HG02981 (cell line): ENCODE data around the gene LMNTD1.

ENCODE experiments used
- ATAC-seq: cut with Tn5 transposase; IDR thresholded peaks from one replicate; pipeline ENCODE4 v1.9.1; 2021; ENCODE audit warnings: mild to moderate bottlenecking, moderate library complexity; ENCODE audit not compliant: unreplicated experiment

Gene LMNTD1

DNA sequence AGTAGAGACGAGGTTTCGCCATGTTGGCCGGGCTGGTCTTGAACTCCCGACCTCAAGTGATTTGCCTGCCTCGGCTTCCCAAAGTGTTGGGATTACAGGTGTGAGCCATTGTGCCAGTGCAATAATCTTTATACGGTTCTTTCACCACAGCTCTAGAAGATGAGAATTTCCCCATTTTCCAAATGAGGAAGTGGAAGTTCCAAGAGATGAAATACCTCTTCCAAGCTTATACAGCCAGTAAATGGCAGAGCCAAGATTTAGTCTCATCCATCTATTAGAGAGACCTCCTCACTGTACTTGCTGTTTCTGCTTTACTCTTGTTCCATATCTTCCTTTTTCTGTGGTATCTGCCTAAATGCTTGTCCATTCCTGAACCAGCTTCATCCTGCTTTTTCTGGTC, 3.1 kb upstream of the LMNTD1 start:
- ATAC-seq = no peak

DNA sequence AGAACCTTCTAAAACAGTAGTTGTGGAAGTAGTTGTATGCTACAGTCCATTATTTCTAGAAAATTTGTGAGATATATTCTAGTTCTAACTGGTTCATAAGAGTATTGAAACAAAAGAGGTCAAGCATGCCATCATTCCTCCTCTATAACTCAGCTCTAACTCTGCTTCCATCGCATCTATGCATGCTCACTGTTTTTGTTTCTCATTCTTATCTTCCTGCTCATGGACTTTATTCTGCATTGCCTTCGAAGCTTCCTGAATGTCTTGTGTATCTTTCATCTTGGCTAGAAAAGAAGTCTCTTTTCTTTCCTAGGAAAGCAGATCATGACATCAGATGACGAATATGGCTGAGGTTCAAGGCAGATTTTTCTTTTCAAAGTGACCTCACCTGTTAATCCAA, 402 bp downstream of the LMNTD1 start:
- no peak for ATAC-seq

DNA sequence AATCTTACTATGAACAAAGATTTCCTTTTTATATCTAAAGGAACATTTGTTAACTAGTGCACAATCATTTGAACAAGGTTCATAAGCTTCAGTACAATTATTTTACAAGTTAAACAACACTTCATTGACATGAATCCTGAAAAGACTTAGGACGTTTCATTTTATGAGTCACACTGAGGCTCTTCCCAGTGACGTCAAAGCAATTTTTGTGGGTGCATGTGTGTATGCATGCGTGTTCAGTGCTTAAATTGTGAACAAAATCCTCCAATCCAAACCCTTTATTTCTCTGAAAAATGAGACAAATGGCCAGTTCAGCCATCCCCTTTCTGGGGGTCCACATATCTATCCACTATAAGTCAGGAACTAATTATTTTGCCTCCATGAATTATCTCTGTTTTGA, 2.9 kb downstream of the LMNTD1 start:
- ATAC-seq = no peak

DNA sequence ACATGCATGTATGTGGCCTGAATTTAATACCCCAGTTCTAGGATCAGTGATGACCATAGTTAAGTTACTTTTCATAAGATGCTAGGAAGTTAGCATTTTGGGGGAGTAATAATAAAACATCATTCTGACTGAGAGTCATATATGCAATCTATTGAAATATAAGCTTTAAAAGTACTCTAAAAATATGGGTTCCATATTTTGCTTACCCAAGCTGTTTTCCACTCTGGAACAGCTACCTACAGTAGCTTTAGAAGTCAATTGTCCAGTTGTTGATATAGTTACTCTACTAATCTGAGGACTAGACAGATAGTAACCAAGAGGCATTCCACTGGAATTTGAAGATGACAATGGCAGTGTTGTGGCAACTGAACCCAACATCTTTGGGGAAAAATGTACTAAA, 4.0 kb downstream of the LMNTD1 start:
- no peak for ATAC-seq

DNA sequence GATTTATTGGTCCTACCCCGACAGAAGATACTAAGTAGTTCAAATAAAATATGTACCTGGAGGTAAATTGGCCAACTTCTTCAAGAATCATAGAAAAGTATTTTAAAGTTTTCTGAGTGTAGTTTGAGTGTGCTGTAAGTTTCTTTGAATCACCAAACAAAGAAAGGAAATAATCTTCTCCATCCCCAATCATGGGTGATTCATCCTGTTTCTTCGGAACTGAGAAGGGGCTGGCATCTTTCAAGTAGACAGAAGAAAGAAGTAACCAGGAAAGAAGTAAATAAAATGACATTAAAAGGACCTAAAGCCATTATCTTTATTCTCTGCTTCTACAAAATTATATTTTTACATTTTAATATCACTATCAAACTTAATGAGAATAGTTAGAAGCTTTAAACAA, 6.8 kb downstream of the LMNTD1 start:
- no peak for ATAC-seq

DNA sequence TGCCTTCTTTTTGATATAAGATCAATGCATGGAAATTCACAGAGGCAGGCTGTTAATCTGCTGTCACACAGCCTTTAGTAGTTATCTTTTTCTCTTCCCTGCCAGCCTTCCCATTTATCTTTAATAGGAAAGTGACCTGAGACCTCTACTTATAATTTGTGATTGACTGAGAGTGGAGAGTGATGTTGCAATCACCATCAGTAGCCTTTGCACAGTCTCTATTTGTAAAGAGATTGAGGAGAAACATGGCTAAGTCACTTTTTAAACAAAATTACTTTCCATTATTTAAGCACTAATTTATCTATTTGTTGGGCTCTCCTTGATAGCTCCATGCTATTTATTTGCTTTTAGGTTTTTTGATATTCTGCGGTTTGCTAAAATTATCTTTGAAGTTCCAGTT, 19.9 kb downstream of the LMNTD1 start:
- no peak for ATAC-seq

DNA sequence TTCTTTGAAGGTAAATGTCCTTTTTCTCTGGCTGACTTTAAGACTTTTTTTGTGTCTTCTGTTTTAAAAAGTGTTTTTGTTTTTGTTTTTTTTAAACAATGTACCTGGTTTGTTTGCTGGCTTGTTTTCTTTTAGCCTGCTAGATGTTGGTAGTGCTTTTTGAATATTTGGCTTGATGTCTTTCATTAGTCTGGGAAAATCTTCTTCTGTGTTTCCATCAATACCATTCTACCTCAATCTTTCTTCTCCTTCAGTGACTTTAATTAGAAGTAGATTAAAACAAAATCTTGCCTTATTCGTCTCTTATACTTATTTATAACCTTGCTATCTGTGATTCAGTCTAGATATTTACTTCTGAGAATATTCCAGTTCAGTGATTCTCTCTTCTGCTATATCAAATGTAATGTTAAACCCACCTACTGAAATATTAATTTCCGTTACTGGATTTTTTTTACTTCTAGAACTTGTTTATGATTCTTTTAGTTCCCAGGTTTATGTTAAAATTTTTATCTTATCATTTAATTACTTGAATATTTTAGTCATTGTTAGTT, 21.5 kb downstream of the LMNTD1 start:
- no peak for ATAC-seq

DNA sequence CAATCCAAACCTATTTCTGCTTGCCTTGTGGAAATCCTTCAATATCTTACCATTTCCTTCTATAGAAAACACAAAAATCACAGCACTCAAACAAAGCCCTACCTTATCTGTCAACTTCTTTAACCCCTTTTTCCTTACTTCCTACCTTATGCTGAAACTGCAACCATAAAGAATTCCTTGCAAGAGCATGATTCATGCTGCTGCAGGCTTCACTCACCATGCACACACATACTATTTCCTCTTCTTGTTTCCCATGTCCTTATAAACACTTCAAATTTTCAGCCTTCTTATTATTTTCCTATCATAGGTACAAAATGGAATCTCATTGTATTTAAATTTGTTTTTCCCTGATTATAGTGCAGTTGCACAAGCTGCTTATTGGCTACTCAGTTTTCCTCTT, 23.3 kb downstream of the LMNTD1 start:
- ATAC-seq = no peak

DNA sequence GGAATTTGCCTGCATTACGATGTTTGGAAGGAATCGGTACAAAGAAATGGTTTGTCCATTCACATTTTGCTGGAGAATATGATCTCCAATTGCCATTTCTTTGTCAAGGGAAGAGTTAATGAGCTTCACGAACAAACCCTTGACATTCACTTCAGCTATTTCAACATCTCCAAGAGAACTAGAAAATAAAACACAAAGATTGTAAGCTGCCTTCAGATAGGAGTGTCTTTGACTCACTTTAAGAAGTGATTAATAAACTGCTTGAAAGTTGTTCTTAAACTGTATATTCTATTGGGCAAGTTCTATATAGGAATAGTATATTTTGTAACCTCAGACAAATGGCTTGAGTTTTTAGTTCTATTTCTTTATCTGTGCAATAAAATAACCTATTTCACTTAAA, 26.3 kb downstream of the LMNTD1 start:
- ATAC-seq = no peak

DNA sequence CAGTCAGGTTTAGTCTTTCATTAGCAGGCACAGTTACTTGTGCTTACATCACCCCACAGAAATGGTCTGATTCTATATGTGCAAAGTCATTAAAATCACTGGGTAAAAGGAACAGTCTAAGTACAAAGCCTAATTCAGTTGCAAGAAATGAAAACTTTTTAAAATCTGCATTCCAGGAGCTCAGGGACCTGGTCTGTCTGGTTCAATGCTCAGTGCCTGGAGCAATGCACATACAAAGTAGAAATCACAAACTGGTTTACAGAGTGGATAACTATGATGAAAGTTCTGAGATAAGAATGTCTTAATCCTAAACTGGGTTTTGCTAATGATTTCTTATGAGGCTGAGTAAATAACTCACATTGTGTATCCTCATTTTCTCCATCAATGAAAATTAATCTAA, 28.7 kb downstream of the LMNTD1 start:
- no peak for ATAC-seq

DNA sequence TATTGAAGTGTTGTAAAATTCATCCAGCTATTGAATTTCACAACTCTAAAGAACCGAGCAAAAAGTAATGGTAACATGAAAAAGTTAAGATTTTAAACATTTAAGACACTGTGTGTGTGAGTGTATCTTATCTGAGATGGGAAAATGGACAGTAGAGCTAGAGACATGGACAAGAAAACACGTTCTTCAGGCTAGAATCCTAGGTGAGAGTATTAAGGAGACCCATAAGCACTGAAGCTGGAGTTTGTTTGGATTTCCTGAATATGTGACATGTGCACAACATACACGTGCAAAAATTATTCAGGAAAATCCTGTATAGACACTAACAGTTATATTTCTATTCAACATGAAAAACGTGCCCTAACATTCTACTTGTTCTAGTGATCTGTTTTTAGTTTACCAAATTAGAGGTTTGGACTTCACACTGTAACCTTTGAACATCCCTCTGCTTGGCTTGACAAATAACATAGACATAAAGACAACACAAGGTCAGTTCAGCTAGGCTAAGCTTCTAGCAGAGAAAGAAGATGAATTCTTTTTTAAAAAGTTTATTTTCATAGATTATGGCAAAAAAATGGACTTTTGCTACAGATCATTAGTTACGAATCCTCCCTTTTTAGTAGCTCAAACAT, 31.3 kb downstream of the LMNTD1 start:
- no peak for ATAC-seq

DNA sequence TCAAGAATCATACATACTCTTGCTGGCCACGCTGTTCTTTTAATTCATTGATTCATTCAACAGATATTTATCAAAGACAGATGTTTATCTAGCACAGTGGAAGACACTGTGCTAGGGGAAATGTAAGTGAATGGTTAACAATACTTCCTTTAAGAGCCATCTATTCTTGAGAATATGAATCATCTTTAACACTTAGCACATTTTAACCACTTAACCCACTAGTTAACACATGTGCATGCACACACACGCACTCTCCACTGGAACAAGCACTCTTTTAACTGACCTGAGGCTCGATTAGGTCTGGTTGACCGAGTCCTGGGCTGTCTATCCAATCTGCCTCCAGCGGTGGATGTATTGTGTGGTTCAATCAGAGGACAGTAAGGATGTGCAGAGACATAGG, 34.6 kb downstream of the LMNTD1 start:
- ATAC-seq = peak; percentile 98

DNA sequence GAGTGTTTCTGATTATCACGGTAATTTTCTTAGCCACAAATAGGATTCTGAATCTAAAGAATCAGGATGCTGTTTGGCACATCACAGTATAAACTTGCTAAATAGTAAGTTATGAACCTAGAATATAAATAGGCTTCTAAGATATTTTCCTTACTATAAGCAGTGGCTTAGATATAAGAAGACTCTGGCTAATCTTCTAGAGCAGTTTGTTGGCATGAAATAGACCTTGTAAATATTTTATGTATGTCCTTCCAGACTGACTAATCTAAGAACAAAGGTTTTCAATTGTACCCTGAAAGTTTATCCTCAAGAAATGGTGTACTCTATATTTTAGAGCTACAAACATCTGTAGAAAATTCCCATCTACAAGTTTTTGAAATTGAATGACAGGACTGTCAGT, 48.3 kb downstream of the LMNTD1 start:
- no peak for ATAC-seq

DNA sequence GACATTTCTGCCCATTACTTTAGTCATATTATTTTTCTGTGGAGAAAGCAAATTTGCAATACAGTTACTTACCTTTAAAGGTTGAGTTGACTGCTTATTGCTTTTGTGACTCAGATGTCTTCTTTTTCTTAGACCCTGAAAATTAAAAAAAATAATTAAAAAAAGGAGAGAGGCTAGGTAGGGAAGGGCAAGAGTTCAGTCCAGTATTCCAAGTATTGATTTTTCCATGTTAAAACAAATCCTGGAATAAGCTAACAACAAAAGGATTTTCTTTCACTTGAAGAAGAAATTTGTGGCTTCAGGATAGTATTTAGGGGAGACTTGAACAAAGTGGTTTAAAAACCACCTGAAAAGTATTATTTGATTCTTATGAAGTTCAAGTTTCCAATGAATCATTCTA, 49.4 kb downstream of the LMNTD1 start:
- no peak for ATAC-seq

DNA sequence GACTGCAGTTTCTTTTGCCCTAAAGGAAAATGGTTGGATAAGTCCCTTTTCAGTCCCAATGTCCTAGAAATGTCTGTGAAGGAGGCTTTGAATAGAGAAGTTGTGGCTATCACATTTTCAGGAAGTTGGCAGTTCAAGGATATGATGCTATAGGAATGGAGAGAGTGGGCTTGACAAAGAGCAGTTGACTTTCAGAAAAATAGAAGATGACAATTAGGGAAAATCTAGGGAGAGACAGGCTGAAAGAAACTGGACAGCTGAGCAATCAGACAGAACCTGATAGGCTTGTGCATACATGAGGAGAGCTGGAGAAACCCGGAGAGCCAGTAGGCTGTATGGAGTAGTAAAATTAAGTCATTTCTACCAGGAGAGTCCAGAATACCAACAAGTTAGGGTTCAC, 50.5 kb downstream of the LMNTD1 start:
- ATAC-seq = no peak

DNA sequence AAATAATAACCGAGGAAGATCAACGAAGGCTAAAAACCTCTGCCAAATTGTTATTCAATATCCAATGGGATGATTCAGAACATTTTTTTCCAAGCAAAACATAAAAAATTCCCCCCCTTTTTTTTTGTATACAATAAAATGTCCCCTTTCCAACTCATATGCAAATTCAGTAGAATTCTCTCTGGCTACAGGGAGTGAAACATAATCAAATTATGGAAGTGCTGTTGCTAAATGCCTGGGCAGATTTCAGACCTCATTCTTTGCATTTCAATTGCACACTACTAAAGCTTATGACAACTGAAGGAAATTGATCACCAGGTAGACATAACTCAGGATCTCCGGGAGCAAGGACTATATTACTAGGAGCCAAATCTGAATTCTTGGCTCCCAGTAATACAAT, 51.0 kb downstream of the LMNTD1 start:
- ATAC-seq = no peak

DNA sequence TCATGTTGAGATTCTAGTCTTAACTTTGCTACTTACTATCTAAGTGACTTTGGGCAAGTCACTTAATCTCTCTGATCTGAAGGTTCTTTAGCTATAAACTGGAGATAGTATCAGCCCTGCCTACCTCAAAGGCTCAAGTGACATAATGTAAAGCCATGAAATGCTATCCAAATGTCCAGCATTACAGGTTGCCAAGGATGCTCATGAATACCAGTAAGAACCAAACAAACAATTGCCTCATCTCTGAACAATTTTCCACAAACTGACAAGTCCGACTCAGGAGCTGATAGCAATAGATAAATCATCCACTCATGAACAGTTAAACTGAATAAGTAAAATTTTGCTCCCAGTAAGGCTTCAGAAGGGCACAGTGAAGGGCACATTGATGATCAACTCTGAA, 51.5 kb downstream of the LMNTD1 start:
- no peak for ATAC-seq

DNA sequence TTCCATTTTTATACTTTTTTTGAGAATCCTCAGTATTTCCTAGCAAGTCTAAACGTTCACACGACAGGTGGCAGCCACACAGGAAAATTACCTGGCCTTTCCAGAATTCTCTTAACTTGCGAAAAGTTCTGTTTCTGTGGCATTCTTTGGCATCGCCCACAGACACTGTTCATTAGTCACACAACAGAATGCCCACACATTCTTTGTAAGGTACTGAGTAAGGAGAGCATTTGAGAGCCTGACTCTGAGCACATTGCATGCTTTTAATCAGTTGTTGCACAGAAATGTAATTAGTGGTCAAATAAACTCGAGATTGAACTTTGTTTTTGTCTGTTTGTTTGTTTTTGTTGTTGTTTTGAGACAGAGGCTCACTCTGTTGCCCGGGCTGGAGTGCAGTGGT, 52.4 kb downstream of the LMNTD1 start:
- ATAC-seq = no peak

DNA sequence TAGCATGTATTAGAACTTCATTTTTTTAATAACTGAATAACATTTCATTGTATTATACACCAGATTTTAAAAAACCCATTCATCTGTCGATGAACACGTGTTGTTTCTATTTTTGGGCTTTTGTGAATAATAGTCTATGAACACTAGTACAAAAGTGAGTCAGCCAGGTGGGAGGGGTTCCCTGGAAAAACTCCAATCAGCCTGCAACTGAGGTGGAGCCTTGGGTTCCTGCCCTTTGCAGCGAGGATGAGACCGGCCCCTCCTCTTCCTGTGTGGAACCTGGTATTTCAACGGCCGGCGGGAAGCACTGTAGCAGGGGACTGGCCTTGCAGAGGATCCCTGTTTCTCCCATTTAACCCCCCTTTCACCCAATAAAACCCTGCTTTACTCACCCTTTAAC, 56.1 kb downstream of the LMNTD1 start:
- ATAC-seq = no peak

DNA sequence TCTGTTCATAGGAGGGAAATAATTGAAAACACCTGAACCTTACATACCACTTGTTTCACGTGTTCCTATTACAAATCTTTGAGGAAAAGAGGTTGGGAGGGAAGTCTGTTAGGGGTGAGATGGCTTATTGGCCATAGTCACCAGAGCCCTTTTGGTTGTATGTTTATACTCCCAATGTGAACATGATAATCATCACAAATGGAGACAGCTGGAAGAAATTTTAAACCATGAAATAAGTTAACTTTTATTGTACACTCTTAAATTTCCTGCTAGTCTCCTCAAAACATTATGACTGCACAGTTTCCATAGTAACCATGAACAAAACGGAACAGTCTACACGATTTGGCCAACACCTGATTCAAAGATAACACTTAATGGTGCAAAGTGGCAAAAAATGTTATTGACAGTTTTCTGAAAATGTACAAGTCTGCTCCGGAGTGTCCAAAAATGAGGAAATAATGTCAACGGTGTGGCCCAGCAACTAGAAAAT, 56.9 kb downstream of the LMNTD1 start:
- no peak for ATAC-seq

DNA sequence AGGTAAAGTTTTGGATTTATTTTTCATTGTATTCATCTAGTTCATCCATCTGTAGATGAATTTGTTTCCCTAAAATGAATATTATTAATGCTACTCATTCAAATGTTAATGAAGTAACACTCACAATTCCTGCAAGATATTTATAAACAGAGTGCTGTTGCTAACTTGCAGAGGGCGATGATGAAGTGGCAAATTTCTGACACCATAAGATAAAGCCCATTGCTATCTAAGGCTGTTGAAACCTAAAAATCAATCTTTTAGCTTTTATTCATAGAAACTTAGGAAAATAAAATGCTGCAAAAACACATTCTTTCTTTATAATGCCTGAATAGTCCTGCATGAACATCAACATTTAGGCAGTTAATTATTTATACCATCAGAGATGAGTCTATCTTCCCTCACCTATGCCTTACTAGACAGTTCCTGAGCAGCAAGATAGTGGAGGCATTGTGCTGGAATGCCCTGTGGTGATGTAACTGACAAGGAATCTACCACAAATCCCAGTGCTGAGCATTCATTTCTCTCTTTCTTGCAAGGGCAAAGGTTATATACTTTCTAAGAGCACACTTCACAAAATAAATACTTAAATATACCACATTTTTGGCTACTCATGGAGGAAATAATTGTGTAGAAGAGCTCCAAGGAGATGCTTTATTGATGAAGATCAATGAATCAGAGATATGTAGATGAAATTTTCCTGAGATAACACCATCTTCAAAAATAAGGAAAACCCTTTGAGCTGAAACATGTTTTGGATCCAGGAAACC, 57.6 kb downstream of the LMNTD1 start:
- ATAC-seq = no peak

DNA sequence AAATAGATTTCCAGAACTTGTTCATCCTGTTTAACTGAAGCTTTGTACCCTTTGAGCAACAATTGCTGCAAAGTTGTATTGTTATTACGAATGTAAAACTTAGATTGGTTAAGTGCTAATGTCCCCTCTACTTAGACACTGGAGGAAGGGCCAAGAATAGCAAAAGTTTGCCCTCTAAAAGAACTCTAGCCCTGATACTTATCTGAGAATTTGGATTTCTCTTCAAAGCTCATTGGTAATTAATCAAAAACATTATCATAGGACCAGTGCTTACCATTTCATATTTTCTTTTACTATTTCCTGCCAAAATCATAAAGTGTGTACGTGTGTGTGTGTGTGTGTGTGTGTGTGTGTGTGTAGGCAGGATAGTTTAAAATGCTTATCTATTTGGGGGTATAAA, 58.2 kb downstream of the LMNTD1 start:
- no peak for ATAC-seq
